ENCODE measurements around the gene GPATCH2L. TPM values are rescaled to one million over a fixed set of nuclear protein-coding genes. Genes with fewer than 3 reads are reported as not detected.

The GPATCH2L gene
- total RNA-seq, 1 donor = 59.2 TPM

DNA sequence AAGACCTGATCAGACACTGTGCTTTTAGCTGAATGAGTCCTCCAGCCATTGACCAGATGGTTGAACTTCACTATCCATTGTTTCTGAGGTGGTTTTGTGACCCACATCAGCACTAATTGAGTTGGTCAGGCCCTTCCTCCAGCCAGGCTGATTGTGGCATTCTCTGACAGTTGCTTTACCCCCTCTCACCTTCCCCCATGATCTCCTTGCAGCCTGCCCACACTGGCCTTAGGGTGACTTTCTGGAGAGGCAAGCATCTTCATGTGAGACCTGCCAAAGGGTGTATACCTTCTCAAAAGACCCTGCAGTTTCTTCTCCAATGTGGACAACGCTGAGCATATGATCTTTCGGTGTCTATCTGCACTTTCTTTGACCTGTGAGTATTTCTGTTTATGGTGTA, 83.9 kb downstream of the GPATCH2L start:
- TF ChIP-seq, protein P1, sequence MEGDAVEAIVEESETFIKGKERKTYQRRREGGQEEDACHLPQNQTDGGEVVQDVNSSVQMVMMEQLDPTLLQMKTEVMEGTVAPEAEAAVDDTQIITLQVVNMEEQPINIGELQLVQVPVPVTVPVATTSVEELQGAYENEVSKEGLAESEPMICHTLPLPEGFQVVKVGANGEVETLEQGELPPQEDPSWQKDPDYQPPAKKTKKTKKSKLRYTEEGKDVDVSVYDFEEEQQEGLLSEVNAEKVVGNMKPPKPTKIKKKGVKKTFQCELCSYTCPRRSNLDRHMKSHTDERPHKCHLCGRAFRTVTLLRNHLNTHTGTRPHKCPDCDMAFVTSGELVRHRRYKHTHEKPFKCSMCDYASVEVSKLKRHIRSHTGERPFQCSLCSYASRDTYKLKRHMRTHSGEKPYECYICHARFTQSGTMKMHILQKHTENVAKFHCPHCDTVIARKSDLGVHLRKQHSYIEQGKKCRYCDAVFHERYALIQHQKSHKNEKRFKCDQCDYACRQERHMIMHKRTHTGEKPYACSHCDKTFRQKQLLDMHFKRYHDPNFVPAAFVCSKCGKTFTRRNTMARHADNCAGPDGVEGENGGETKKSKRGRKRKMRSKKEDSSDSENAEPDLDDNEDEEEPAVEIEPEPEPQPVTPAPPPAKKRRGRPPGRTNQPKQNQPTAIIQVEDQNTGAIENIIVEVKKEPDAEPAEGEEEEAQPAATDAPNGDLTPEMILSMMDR (IDR thresholded peaks at IDR 0.05; ENCODE audit: insufficient read depth, low read depth, low read length) = no peak

DNA sequence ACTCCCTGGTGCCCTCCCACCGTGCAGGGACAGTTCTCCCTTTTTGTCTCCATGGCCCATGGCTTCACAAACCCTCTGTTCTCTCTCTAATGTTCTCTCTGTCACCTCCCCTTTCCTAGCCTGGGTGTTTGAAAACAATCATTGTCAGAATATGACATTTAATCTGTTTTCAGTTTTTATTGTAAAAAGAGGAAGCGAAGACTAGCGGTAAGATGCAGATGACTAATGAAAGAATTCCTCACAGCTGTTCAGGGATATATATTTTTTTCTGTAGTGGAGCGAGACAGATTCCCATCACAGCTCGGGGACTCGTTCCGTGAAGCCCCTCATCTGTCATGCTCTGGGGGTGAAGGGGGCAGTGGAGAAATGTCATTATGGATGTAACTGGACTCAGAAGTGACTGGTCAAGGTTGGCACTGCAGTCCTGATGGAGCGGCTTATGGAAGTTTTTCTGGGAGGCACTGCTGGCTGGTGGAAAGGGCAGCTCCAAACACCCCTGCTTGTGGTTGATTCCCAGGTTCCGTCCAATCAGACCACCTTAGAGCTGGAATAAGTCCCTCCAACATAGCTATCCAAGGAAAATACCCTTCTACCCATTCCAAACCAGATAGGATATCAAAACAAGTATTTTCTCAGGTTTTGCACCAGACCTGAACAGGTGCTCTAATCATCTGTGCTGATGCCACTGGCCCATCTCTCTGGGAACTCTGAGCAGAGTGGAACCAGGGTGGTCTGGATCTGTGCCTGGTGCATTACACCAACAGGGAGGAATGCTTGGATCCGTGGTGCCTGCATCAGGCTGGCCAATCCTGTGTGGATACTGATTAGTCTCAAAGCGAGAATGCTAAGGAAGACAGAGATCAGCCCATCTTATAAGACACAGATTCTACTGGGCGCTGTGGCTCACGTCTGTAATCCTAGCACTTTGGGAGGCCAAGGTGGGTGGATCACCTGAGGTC, 84.7 kb downstream of the GPATCH2L start:
- no peak for DNase-seq (ENCODE audit: low read depth)
- TF ChIP-seq, protein P1 (IDR thresholded peaks at IDR 0.05; ENCODE audit: insufficient read depth, low read depth, low read length) = no peak
- H3K4me3 ChIP-seq (ENCODE audit: low read depth, low read length) = no peak overlapping the region

More for the DNA sequence above, 83.9 kb downstream of the GPATCH2L start:
- H3K4me3 ChIP-seq (ENCODE audit: low read depth, low read length) = no peak overlapping the region
- no peak for DNase-seq (ENCODE audit: low read depth)

- H3K4me3 ChIP-seq (ENCODE audit: low read depth, low read length) = no peak overlapping the region
- TF ChIP-seq, protein P1 (IDR thresholded peaks at IDR 0.05; ENCODE audit: insufficient read depth, low read depth, low read length) = no peak
- DNase-seq (ENCODE audit: low read depth) = no peak
Observed at GRCh38 chr14:76237349-76237990, 85.7 kb downstream of the GPATCH2L start.

- no peak overlapping the region for H3K4me3 ChIP-seq (ENCODE audit: low read depth, low read length)
- DNase-seq (ENCODE audit: low read depth) = no peak
- TF ChIP-seq, protein P1 (IDR thresholded peaks at IDR 0.05; ENCODE audit: insufficient read depth, low read depth, low read length) = no peak
Observed at GRCh38 chr14:76245097-76245496, 93.4 kb downstream of the GPATCH2L start.

GRCh38 chr14:76250302-76250701, 98.6 kb downstream of the GPATCH2L start:
- TF ChIP-seq, protein P1 (IDR thresholded peaks at IDR 0.05; ENCODE audit: insufficient read depth, low read depth, low read length) = no peak
- H3K4me3 ChIP-seq (ENCODE audit: low read depth, low read length) = no peak overlapping the region

GRCh38 chr14:76252471-76252870, 100.7 kb downstream of the GPATCH2L start:
- DNase-seq (ENCODE audit: low read depth) = no peak
- TF ChIP-seq, protein P1 (IDR thresholded peaks at IDR 0.05; ENCODE audit: insufficient read depth, low read depth, low read length) = no peak
- no peak overlapping the region for H3K4me3 ChIP-seq (ENCODE audit: low read depth, low read length)

More at GRCh38 chr14:76250302-76250701, 98.6 kb downstream of the GPATCH2L start:
- DNase-seq (ENCODE audit: low read depth) = no peak
